Measurements from ENCODE around the gene INKA1.
A peak's percentile ranks its signal among the peaks of the same experiment; 100 is the strongest.
"Not testable (repeated sequence)": the region's sequence is repeated elsewhere in the genome, so short reads cannot be mapped to it uniquely, and the experiment has no call there.

The INKA1 gene

GRCh38 chr3:49812916-49813496 lies 9.9 kb downstream of the INKA1 start:
- ATAC-seq, result peak; percentile 6
- Mint-ChIP-seq H3K4me1 (peaks cover 31% of the 10 kb centered on the region), H3K27me3 (no peaks in the 10 kb centered on the region), H3K36me3 (ENCODE audit: low read depth) (no peaks in the 10 kb centered on the region), H3K4me3 (peak overlapping the region; percentile 86), H3K27ac (peak overlapping the region; percentile 91), H3K9me3 (no peaks in the 10 kb centered on the region)
- DNase-seq, result no peak

GRCh38 chr3:49813497-49814174 lies 10.6 kb downstream of the INKA1 start, which contains the start of gene UBA7:
UBA7 (minus strand) TSS chr3:49813953; CDS start chr3:49813787, 166 bp downstream.
- DNase-seq (peak; percentile 36), ATAC-seq (peak; percentile 81)
- H3K27me3 Mint-ChIP-seq, result no peaks in the 10 kb centered on the region
- peak within 1 kb of the TSS; percentile 86 for H3K4me3 Mint-ChIP-seq
- H3K27ac Mint-ChIP-seq, result peak within 1 kb of the TSS; percentile 91
- no peaks in the 10 kb centered on the region for H3K9me3 Mint-ChIP-seq
- H3K36me3 Mint-ChIP-seq (ENCODE audit: low read depth), result no peaks in the 10 kb centered on the region
- peaks cover 25% of the 10 kb centered on the region for H3K4me1 Mint-ChIP-seq

- DNase-seq; H3K4me3 Mint-ChIP-seq; H3K27me3 Mint-ChIP-seq; ATAC-seq; H3K36me3 Mint-ChIP-seq (ENCODE audit: low read depth); H3K9me3 Mint-ChIP-seq; H3K27ac Mint-ChIP-seq; H3K4me1 Mint-ChIP-seq: not testable (repeated sequence)
Observed at GRCh38 chr3:49823131-49823530, 20.1 kb downstream of the INKA1 start.

GRCh38 chr3:49826016-49826415 lies 23.0 kb downstream of the INKA1 start:
- Mint-ChIP-seq H3K27me3 (no peaks in the 10 kb centered on the region), H3K4me1 (no peaks in the 10 kb centered on the region), H3K4me3 (no peak overlapping the region), H3K9me3 (no peaks in the 10 kb centered on the region), H3K36me3 (ENCODE audit: low read depth) (peaks cover 15% of the 10 kb centered on the region), H3K27ac (no peak overlapping the region)
- ATAC-seq (no peak), DNase-seq (no peak)

GRCh38 chr3:49831341-49831740 lies 28.3 kb downstream of the INKA1 start:
- H3K9me3 Mint-ChIP-seq, result no peaks in the 10 kb centered on the region
- H3K4me3 Mint-ChIP-seq, result no peak overlapping the region
- H3K36me3 Mint-ChIP-seq (ENCODE audit: low read depth), result peaks cover 29% of the 10 kb centered on the region
- no peaks in the 10 kb centered on the region for H3K27me3 Mint-ChIP-seq
- H3K4me1 Mint-ChIP-seq, result no peaks in the 10 kb centered on the region
- H3K27ac Mint-ChIP-seq, result no peak overlapping the region
- no peak for DNase-seq
- no peak for ATAC-seq

GRCh38 chr3:49839193-49839809 lies 36.2 kb downstream of the INKA1 start:
- Mint-ChIP-seq H3K9me3 (no peaks in the 10 kb centered on the region), H3K27ac (no peak overlapping the region), H3K4me3 (no peak overlapping the region), H3K36me3 (ENCODE audit: low read depth) (peaks cover 8% of the 10 kb centered on the region), H3K4me1 (no peaks in the 10 kb centered on the region), H3K27me3 (no peaks in the 10 kb centered on the region)
- ATAC-seq, result peak; percentile 80
- DNase-seq, result peak; percentile 81

- no peaks in the 10 kb centered on the region for H3K27me3 Mint-ChIP-seq
- peaks cover 4% of the 10 kb centered on the region for H3K36me3 Mint-ChIP-seq (ENCODE audit: low read depth)
- DNase-seq (no peak), ATAC-seq (no peak)
- no peaks in the 10 kb centered on the region for H3K4me1 Mint-ChIP-seq
- no peaks in the 10 kb centered on the region for H3K9me3 Mint-ChIP-seq
- H3K27ac Mint-ChIP-seq, result no peak overlapping the region
- no peak overlapping the region for H3K4me3 Mint-ChIP-seq
Observed at GRCh38 chr3:49840388-49840787, 37.3 kb downstream of the INKA1 start.

GRCh38 chr3:49841126-49841696 lies 38.1 kb downstream of the INKA1 start:
- Mint-ChIP-seq H3K27ac (no peak overlapping the region), H3K27me3 (no peaks in the 10 kb centered on the region), H3K4me1 (no peaks in the 10 kb centered on the region), H3K4me3 (no peak overlapping the region), H3K36me3 (ENCODE audit: low read depth) (peaks cover 4% of the 10 kb centered on the region), H3K9me3 (no peaks in the 10 kb centered on the region)
- no peak for ATAC-seq
- DNase-seq, result peak; percentile 18

GRCh38 chr3:49841806-49842205 lies 38.7 kb downstream of the INKA1 start:
- Mint-ChIP-seq H3K27ac (no peak overlapping the region), H3K9me3 (no peaks in the 10 kb centered on the region), H3K27me3 (no peaks in the 10 kb centered on the region)

GRCh38 chr3:49842843-49843517 lies 39.9 kb downstream of the INKA1 start:
- ATAC-seq (no peak), DNase-seq (no peak)
- no peaks in the 10 kb centered on the region for H3K9me3 Mint-ChIP-seq
- peaks cover 14% of the 10 kb centered on the region for H3K36me3 Mint-ChIP-seq (ENCODE audit: low read depth)
- no peaks in the 10 kb centered on the region for H3K4me1 Mint-ChIP-seq
- H3K27me3 Mint-ChIP-seq, result no peaks in the 10 kb centered on the region
- H3K27ac Mint-ChIP-seq, result no peak overlapping the region
- no peak overlapping the region for H3K4me3 Mint-ChIP-seq

More at GRCh38 chr3:49841806-49842205, 38.7 kb downstream of the INKA1 start:
- no peaks in the 10 kb centered on the region for H3K4me1 Mint-ChIP-seq
- ATAC-seq (no peak), DNase-seq (no peak)
- no peak overlapping the region for H3K4me3 Mint-ChIP-seq
- H3K36me3 Mint-ChIP-seq (ENCODE audit: low read depth), result peaks cover 9% of the 10 kb centered on the region

- Mint-ChIP-seq H3K4me3 (no peak overlapping the region), H3K4me1 (no peaks in the 10 kb centered on the region), H3K27ac (no peak overlapping the region)
Observed at GRCh38 chr3:49844464-49845183, 41.6 kb downstream of the INKA1 start.

GRCh38 chr3:49845694-49846093 lies 42.6 kb downstream of the INKA1 start:
- no peaks in the 10 kb centered on the region for H3K9me3 Mint-ChIP-seq
- DNase-seq (no peak), ATAC-seq (no peak)
- H3K4me1 Mint-ChIP-seq, result no peaks in the 10 kb centered on the region
- no peaks in the 10 kb centered on the region for H3K27me3 Mint-ChIP-seq
- no peak overlapping the region for H3K4me3 Mint-ChIP-seq
- H3K27ac Mint-ChIP-seq, result no peak overlapping the region
- H3K36me3 Mint-ChIP-seq (ENCODE audit: low read depth), result peaks cover 12% of the 10 kb centered on the region

More at GRCh38 chr3:49844464-49845183, 41.6 kb downstream of the INKA1 start:
- ATAC-seq, result no peak
- no peaks in the 10 kb centered on the region for H3K27me3 Mint-ChIP-seq
- no peak for DNase-seq
- H3K9me3 Mint-ChIP-seq, result no peaks in the 10 kb centered on the region
- peaks cover 12% of the 10 kb centered on the region for H3K36me3 Mint-ChIP-seq (ENCODE audit: low read depth)
